GF-D8 (cell line): ENCODE measurements around the gene CDH4.
"Not testable (repeated sequence)": the region's sequence is repeated elsewhere in the genome, so short reads cannot be mapped to it uniquely, and the experiment has no call there.

ENCODE experiments used
- DNase-seq: peaks from one replicate; lab custom pipeline; 2025; lab: John Stamatoyannopoulos, UW

The CDH4 gene

DNA sequence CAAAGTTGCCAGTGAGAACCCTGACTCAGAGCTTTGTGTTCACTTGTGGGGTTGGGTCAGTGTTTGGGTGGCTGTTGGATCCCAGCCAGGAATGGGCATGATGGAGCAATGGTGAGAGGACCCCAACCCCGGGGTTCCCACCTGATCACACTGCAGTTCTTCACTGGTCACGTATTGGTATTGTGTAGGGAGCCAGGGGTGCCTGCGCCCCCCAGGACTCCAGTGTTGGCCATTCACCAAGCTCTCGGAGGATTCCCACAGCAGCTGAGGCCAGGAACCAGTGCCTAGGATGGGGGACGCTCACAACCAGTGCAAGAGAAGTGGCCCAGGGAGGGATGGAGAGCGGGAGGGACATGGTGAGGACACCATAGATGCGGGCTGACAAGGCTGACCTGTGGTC, 207.2 kb downstream of the CDH4 start:
- DNase-seq: no peak

DNA sequence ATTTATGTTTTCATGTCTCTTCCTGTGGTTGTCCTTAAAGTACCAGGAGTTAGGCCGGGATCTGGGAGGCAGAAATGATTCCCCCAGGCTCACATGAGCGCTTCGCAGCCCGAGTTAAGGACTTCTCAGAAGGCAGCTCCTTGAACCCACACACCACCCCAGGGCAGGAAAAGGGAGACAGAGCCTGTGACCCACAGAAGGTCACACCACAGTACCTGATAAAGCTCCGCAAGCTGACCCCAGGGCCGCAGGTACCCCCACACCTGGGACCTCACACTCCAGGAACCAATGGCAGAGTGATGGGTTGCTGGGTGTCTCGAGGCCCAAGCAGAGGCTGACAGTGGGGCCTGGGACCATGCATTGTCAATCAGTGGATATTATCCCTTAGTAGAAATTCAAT, 207.6 kb downstream of the CDH4 start:
- DNase-seq: no peak

DNA sequence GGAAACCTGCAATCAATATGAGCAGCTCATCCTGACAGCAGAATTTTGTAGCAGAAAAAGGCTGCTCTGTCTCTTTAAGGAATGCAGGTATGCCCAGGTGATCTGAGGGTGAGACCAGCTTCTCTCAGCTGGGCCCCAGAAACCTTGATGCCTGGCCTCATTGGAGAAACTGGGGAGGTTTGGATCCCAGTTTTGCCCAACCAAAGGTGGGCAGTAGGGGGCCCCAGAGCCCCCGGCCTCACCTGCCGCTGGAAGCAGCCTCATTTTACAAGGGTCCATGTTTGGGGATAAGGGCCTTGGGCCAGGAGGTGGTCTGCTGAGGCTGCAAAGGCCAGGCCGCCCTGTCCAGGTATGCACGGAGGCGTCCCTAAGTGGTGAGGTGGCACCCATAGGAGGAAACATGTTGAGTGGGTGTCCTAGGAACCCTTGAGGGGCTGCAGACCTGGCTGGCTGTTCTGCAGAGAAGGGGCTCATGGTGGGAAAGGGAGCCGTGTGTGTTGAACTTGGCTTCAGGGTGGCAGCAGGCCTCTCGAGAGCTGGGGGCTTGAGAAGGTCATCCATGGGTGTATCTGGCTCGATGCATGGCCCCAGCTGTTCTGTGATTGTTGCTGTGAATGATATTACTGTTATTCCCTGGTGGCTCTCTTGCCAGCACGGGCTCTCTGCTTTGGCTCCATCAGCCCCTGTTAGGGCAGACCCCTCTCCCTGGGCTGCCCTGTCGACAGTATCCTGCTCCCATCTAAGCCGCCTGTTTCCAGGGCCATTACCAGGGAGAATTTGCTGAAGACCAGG, 208.4 kb downstream of the CDH4 start:
- no peak for DNase-seq

DNA sequence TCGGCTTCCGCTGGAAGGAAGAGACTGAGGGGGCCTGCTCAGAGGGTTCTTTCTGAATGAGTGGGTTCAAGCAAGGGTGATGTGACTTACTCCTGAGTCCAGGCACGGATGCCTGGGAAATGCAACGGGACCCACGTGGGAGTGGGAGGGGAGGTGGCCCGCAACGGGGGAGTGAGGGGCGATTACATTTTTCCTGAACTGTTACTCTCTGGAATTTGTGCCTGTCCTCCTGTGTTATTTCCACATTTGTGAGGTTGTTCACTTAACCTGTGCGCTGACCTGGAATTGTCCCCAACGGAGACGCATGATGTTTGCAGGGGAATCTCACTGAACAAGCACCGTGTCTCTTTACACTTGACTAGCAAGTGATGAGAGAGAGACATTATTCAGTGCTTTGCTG, 209.4 kb downstream of the CDH4 start:
- DNase-seq: no peak

DNA sequence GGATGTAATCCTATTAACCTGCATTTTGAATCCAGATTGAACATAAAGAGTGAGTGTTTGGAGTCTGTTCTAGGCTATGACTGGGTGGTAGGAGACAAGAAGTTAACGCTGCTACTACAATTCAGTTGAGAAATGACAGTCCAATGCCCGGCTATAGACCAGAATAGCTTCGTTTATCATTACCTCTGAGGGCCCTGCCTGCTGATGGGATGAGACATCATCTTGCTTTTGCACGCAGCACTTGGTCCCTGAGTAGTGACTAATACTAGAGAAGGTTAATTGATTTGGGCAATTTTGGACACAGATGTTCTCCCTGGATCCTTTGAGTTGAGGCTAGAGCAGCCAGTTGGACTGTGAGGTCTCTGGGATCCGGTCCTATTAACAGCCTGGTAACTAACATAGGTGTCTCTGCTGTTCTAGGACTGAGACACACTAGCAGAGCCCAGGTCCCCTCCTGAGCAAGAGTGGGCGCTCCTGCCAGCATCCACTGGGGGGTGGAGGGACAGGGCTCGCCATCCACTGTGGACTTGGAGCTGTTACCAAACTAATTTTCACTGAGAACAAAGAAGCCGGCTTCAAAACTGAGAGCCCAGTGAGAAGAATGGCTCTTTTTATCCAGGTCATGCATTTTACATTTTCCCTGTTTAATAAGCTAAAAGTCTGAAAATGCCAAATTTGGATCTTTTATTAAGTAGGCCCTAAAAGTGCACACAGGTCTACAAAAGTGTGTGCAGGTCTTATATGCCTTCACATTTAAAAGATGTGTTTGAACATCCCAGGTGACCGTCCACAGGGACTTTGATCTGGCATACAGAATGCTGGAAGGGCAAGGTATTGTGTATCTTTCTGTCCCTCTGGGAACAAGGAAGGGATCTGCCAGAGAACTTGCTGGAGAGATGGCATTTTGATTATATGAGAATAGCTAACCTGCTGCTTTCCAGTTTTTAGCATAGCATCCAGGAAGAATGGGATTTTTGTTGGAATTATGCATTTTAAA, 212.5 kb downstream of the CDH4 start:
- DNase-seq: no peak

DNA sequence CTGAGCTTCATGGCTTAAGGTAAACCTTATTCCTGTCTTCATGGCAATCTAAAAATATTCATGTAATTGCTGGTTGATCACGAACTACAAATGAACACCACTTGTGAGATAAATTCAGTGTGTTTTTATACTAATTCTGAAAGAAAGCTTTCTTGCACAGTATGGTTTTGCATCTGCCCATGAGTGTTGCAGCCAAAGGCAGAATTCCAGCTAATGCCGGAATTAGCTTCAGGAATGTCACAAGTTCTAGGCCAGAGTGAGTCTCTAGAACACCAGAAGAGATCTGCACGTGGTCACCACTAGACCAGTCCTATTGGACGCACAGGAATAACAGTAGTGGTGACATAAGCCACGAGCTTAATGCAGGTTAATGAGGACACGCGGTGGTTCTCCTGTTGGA, 223.7 kb downstream of the CDH4 start:
- DNase-seq: no peak

DNA sequence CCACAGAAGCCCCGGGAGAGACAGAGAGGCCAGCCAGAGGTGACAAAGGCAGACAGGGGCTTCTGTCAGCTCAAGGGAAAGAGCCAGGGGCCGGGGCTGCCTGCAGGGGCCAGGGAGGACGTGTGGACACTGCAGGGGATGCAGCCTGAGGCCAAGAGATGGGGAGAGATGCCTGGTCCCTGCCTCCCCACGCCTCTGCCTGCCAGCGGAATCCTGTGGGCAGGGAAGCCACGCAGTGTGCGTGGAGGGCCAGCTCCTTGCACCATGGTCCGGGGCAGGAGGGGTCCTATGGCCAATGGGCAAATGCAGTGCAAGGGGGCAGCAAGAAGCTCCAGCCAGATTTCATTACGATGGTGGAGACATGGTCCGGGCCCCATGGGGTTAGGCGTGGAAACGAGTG, 224.9 kb downstream of the CDH4 start:
- DNase-seq: no peak

DNA sequence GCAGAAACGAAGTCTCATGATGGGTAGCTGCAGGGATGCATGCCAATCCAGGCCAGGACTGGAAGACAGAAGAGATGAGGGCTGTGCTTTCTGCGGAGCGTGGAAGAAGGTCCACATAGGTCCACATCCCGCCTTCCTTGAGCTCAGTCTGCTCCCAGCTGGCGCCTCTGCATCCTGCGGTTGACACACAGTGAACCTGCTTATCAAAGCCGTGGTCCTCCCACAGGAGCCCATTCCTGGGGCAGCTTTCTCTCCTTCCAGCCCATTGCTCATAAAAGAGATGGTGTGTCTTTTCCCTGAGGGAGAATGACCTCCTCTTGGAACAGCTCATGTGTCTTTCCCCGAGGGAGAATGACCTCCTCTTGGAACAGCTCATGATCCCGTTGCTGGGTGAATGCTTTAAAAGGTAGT, 225.4 kb downstream of the CDH4 start:
- no peak for DNase-seq

DNA sequence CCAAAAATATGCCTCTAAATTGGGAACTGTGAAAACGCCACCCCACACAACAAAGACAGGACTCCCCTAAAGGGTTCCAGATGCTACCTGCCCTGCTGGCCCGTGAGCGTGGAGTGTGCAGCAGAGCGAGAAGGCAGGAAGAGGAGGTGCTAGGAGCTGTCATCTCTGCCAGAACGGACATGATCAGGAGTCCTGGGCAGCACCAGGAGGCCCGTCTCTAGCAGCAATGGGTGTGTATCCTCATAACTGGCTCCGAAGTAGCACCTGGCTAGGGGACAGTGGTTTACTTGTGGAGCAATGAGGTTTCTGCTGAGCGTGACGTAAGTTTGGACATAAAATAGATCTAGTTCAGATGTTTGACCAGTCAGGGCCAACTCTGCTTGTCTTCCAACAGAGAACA, 226.0 kb downstream of the CDH4 start:
- no peak for DNase-seq

DNA sequence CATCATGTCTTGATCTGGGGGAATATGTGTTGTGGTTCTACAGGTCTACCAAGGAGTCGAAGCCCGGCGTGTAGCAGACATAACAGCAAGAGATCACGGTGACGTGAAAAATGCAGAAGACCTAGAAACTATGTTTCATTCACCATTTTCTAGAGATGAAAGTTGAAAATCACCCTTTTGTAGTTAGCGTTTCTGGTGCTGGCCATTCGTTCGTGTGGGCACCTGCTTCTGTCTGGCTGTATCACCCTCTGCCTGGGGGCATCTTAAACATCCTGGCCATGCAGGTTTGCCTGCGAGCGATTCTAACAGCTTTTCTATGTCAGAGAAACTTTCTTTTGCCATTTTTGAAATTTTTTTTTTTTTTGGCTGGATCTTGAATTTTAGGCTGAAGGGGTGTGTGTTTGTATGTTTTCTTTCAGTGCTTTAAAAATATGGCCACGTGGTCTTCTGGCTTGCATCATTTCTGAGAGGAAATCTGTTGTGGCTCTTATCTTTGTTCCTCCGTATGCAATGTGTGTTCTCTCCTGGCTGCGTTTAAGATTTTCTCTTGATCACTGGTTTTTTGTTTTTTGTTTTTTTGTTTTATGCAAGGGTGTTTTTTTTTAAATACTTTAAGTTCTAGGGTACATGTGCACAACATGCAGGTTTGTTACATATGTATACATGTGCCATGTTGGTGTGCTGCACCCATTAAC, 226.7 kb downstream of the CDH4 start:
- DNase-seq: no peak

DNA sequence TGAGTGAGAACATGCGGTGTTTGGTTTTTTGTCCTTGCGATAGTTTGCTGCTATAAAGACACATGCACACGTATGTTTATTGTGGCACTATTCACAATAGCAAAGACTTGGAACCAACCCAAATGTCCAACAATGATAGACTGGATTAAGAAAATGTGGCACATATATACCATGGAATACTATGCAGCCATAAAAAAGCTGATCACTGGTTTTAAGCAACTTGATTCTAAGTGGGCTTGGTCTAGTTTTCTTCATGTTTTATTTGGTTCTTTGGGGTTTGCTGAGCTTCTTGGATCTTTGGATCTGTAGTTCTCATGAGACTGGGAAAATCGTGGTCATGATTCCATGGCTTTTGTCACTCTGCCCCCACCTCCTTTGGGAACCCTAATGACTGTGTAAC, 227.4 kb downstream of the CDH4 start:
- DNase-seq: not testable (repeated sequence)

DNA sequence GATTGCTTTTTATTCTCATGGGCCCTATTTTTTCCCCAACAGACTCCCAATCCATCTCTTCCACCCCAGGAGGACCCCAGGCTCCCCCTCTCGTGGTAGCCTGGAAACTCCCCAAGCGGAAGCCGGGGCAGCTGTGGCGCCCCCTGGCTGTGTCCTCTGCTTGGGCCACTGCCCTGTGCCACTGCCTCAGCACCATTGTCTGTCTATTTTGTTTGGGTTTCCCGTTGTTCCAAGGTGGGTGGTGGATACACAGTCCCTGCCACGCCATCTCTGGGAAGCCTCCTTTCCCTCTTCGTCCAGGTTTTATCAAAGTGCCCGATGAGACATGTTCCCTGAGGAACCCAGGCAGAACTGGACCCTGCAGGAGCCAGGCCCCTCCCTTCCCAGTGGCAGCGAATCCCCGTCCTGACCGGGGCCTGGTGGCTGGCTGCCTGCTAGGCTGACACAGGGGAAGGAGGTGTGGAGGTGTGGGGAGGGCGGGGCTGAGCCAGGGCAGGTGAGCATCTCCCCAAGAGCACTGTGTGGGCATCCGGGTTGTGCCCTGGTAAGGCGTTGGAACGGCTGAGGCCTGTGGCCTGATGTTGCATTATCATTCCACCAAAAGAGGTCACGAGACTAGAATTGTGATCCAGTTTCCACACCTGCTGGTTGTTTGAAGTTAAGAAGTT, 228.2 kb downstream of the CDH4 start:
- no peak for DNase-seq

DNA sequence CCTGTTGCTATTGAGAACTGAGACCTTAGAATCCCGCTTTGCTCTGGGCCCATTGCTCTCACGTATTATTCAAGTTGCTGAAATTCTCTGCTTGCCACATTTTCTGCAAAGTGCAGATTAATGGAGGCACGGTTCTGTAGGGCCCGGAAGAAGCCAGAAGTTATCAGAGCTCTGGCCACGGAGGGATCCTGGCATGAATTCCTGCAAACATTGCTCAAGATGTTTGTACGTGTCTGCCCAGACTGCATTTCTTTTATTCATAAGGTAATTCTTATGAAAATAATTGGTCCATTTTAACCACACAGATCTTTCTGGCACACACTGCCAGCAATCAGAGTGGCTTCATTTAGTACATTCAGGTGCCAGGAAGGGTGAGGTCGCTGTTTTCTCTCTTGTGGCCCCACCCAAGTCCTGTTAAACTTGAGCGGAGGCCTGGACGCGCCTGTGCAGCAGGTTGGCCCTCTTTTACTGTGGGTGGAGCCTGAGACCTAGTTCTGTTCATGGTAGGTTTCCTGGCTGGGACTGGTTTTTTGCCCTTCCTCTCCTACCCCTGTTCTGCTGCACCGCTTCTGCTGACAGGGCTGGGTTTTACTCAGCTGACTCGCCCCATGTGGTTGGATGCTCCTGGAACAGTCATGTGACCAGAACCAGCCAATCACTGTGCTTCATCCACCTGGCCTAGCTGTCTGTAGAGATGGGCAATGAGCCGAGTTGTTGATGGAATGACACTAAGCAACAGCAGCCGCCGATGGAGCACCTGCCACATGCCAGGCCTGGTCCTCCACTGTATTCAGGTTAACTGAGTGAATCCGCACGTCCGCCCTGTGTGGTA, 230.2 kb downstream of the CDH4 start:
- DNase-seq: no peak

DNA sequence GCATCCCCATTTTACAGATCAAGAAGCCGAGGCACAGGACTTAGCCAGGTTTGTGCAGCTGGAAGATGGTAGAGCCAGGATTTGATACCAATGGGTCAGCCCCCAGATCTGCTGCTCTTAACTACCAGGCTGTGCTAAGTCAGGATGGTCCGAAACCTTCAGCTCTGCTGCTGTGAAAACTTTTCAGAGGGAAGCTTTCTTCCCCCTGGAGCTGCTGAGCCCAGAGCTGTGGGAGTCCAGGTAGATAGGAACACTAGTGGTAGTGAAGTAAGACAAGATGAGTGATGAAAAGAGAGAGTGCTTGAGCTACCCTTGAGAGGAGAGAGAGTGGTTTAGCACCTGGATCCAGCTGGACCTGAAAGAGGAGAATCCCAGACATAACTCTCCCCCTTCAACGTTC, 230.8 kb downstream of the CDH4 start:
- no peak for DNase-seq

DNA sequence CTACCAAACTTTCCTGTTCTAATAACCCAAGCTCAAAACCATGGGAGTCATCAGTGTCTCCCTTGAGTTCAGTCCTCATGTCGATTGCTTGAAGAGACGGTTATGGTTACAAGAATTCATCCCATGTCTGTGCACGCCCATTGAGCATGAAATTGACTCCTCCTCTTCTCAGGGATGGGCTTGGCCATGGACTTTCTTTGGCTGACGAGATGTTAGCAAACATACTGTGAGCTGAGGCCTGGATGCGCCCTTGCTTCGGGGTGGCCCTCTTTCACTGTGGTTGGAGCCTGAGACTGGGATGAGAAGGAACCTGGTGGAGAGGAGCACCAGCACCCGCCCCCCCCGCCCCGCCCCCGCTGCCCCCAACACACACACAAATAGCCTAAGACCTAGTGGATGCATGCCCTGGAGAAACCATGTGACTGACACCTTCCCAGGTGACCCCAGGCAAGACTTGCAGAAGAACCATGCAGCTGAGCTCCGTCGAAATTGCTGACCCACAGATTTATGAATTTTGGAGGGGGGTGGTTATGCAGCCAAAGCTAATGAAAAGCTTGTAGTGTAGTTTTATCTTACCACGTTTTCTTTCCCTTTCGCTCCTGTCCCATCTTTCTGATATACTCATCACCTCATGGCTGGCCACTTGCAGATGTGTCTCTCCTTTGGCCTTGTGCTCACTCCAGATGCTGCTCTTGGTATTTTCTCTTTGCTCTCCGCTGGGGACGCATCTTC, 231.4 kb downstream of the CDH4 start:
- DNase-seq: no peak

DNA sequence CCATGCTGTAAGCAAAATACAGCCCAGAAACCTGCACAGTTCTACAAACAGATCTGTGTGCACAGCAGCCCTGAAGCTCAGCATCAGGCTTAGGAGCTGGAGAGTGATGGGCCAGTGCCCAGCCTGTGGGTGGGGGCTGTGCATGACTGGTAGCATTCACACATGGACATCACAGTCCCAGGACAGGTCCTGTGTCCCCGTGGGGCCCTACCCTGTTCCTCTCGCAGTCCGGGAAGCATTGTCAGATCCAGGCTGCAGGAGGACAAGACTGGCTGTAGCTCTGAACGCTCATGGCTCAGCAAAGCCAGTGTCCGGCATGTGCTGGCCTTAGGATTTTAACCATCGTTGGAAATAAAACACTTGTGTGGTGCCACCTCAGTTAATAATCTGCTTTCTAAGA, 234.1 kb downstream of the CDH4 start:
- DNase-seq: no peak

DNA sequence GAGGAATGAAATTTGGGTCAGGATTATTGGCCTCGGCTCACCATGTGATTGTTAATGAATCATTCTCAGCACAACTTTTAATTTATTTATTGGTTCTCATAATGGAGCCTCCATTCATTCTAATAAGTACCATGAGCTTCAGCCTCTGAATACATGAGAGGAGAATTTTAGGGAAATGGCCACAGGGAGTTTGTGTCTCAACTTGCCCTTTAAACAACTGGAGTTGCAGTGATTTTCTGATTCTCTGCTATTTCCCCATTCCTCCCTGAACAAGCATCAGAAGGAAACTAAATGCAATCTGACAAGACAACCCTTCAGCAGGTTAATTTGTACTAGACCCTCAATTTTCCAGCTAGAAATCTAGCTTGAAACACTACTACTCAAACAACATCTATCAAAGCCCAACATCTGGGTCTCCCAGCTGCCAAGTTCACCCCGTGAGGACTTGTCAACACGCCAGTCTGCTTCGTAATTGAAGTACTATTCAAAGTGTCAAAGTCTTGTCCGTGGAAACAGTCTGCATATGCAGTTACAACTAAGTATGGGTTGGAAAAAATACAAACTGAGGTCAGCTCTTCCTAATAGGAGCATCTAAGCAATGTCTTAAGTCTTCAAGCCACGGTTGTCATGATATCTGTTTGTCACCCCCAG, 235.4 kb downstream of the CDH4 start:
- DNase-seq: no peak

DNA sequence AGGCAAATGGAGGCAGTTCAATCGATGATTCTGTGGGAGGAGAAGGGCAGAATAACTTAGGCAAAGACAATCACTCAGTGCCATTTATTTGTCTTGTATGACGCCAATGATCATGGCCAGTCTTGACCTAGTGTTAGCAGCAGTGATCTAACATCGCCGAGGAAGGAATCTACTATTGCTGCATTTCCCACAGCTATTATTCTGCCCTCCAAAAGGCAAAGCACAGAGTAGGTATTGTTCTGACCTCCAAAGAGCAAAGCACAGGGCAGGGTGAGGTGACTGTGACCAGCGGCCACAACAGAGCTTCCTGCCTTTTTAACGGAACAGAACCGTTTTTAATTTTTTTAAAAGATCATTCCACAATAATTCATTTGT, 235.9 kb downstream of the CDH4 start:
- DNase-seq: no peak

DNA sequence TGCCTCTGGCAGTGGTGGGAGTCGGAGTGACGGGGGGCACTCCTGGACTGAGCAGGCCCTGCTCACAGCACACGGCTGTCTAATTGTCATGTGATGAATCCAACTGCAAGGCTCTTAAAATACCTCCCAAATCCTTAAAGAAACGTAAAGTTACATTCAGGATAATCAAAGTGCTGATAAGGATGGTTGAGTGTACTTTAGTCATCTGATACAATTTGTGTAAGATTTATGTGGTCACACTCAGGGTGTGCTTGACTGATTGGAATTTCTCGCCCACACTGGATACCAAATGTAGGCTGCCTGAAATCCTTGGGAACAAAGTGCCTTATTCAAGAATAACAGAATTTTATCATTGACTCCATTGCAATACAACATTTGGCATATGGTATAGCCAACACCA, 238.7 kb downstream of the CDH4 start:
- DNase-seq: no peak

DNA sequence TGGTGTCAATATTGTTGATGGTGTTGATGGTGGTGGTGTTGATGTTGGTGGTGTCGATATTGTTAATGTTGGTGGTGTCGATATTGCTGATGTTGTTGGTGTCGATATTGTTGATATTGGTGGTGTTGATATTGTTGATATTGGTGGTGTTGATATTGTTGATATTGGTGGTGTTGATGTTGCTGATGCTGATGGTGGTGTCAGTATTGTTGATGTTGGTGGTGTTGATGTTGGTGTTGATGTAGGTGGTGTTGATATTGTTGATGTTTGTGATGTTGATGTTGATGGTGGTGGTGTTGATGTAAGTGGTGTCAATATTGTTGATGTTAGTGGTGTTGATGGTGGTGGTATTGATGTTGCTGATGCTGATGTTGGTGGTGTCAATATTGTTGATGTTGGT, 240.0 kb downstream of the CDH4 start:
- DNase-seq: no peak
